Measurements from ENCODE around the gene KLHL18.
A peak's percentile ranks its signal among the peaks of the same experiment; 100 is the strongest.
"Not testable (repeated sequence)": the region's sequence is repeated elsewhere in the genome, so short reads cannot be mapped to it uniquely, and the experiment has no call there.

KLHL18 gene

DNA sequence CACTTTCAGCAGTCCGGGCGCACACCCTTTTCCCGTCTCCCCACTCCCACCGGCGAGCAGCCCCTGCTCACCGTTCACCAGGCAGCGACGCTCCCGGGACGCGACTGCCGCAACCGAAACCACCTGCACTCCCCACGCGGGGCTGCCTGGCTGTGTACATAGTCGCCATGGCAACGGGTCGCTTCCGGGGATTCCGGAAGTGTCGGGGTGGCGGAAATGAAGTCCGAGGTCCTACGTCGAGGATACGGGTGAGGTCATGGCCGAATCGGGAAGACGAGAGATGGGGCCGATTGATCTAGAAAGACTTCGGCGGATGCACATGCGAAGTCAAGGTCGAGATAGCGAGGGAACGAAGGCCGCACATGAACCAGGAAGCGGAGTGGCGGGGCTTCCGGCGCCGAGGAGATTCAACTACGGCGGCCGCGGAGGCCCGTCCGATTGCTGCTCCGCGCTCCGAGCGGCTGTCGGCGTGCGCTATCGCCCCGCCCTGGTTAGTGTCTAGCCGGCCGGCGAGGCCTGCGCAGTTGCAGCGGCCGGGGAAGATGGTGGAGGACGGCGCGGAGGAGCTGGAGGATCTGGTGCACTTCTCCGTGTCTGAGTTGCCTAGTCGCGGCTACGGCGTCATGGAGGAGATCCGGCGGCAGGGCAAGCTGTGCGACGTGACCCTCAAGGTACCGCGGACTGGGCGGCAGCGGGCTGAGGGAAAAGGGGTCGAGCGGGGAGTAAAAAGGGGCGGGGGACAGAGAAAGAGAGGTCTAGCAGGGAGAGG is at the start of gene KLHL18, which contains the start of gene KIF9:
TSS of gene KLHL18 (plus strand) at position 521 of the 769 bp plus-strand sequence. CDS start at position 543, 22 bp downstream.
TSS of gene KIF9 (minus strand) at position 376 of the 769 bp plus-strand sequence. CDS start 5,425 bp downstream, outside the sequence.
- DNase-seq, result peak; percentile 93

- DNase-seq, result no peak
These were observed 44.7 kb upstream of the KLHL18 start for GRCh38 chr3:47238017-47238416.

- DNase-seq, result no peak
These were observed 42.8 kb upstream of the KLHL18 start for GRCh38 chr3:47239929-47240328.

DNA sequence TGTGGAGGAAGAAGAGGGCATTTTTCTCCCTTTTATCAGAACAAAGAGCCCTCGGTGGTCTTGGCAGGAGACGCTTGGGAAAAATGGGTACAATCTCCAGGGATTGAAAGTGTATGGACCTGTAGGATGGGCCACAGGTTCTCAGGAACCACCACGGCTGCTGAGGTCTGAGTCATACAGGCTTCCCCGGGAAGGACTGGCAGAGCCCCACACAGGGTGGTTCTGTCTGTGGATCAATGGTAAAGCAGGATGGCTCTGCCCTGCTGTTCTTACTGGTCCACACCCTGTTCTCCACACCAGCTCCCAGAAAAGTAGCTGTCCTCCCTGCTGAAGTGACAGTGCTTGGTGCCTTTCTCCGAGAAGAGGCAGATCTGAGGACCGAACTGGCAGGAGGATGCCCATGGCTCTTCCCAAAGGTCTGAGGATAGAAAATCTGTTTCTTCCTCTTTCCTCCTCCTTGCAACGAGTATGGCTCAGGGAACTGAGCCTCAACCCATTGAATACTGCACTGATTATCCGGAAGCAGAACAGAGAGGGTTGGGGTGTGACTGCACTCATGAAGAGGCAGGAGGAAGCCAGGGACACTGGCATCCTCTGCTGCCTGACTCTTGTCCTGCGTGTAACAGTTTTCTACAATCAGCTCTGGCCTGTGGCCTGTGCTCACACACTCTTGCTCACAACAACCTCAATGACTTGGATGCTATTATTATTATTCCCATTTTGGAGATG is 39.2 kb upstream of the KLHL18 start:
- no peak for DNase-seq

- no peak for DNase-seq
These were observed 38.1 kb upstream of the KLHL18 start for GRCh38 chr3:47244531-47245100.

GRCh38 chr3:47245271-47245670 is 37.5 kb upstream of the KLHL18 start:
- no peak for DNase-seq

GRCh38 chr3:47247131-47248064 is 35.3 kb upstream of the KLHL18 start:
- no peak for DNase-seq

GRCh38 chr3:47250309-47251060 is 32.3 kb upstream of the KLHL18 start:
- DNase-seq, result no peak

- DNase-seq, result not testable (repeated sequence)
These were observed 31.7 kb upstream of the KLHL18 start for GRCh38 chr3:47251085-47251484.

- DNase-seq, result no peak
These were observed 31.1 kb upstream of the KLHL18 start for GRCh38 chr3:47251689-47252088.

DNA sequence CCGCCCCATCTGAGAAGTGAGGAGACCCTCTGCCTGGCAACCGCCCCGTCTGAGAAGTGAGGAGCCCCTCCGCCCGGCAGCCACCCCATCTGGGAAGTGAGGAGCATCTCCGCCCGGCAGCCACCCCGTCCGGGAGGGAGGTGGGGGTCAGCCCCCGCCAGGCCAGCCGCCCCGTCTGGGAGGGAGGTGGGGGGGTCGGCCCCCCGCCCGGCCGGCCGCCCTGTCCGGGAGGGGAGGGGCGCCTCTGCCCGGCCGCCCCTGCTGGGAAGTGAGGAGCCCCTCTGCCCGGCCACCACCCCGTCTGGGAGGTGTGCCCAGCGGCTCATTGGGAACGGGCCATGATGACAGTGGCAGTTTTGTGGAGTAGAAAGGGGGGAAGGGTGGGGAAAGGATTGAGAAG is 26.4 kb upstream of the KLHL18 start:
- not testable (repeated sequence) for DNase-seq

- DNase-seq, result no peak
These were observed 23.6 kb upstream of the KLHL18 start for GRCh38 chr3:47259114-47259513.

- DNase-seq, result no peak
These were observed 22.1 kb upstream of the KLHL18 start for GRCh38 chr3:47260605-47261004.

GRCh38 chr3:47261301-47261700 is 21.4 kb upstream of the KLHL18 start:
- DNase-seq, result peak; percentile 55

- DNase-seq, result no peak
These were observed 17.7 kb upstream of the KLHL18 start for GRCh38 chr3:47265008-47265407.

GRCh38 chr3:47265725-47266428 is 16.9 kb upstream of the KLHL18 start:
- DNase-seq, result no peak

DNA sequence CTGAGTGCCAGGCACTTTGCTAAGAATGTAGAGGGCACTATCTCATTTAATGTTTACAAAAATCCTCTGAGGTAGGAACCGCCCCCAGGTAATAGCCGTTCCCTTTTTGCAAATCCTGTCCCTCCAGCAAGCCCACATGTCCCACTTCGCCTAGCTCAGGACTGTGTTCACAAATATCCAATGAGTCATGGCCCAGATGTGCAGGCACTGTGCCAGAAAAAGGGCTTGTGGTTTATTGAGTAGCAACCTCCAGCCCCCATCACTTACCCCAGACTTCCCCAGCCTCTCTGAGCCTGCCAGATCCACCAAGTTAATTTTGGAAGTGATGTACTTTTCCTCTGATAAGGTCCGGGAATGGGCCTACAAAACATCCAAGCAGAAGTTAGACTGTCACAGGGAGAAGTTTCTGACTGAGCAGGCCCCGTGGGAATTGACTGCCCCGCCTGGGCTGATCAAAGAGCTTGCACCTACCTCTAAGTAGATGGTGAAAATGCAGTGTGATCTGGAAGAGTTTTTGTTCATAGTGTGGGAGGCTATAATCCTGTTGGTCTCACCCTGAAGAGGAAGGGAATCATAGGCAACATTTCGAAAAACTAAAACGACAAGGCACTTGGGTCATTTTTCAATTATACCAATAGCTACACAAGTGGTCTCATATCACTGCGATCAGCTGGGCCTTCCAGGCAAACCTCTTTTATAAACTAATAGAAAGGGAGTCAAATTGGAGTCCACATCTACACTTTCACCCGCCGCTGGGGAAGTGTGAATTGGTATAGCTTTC is 15.8 kb upstream of the KLHL18 start:
- DNase-seq, result peak; percentile 48

DNA sequence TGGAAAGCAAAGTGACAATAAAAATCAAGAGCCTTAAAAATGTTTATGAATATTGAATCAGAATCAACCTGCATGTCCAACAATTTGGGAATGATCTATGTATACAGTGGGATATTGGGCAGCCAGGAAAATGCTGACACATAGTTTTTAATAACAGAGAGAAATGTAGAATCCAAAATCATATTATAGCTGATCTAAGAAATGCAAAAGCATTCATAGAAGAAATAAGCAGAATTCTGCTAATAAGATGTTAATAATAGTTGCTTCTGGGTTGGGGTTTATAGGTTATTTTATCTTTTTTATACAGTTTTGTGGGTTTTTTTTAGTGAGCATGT is 15.3 kb upstream of the KLHL18 start:
- no peak for DNase-seq

DNA sequence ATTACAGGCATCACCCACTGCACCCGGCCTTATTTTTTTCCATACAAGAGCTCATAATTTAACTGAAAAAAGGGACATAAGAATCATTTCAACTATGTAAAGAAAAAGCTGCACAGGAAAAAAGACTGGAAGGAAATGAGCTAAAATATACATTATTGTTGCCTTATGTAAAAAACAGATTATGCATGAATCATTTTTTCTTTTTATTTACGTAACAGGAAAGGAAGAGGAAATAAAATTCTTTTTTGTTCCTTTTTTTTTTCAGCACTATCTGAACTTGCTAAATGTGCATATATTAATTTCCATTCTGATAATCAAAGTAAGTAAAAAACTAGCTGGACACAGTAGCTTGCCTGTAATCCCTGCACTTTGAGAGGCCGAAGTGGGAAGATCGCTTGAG is 12.2 kb upstream of the KLHL18 start:
- DNase-seq, result no peak

DNA sequence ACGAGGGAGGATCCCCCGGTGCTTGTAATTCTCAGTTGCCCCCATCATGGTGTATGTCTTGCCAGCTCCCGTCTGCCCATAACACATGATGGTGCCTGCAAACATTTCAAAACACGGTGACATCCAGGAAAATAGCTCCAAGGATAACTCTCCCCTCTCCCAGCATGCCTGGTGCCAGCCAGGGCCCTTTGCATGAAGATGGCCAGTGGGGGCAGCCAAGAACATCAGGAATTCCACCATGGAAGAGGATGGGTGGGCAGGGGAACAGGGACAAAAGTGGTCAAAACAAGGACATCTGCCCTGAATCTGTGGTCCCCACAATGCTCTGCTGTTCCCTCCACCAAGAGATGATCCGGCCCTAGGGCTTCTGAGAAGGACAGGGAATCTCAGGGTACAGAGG is 9.2 kb upstream of the KLHL18 start:
- no peak for DNase-seq

DNA sequence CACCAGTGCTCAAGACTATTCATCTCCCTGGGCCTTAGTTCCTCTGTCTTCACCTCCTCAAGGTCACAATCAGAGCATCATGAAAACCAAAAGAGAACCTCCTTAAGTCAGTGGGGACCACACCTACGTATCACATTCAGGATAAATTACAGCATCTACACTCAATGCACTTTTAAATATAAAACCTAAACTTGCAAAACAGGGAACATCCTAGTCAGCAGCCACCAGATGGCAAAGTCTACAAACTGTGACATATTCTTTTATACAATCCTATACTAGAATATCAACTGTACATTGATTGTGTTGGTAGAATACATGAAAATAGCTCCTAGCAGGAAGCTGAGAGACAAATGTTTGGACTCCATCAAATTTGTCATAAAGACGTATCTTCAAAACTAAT is 8.1 kb upstream of the KLHL18 start:
- DNase-seq, result no peak

Data from NCI-H226 (cell line).